Measurements from ENCODE around the gene CTNNBL1. TPM values are rescaled to one million over a fixed set of nuclear protein-coding genes. Genes with fewer than 3 reads are reported as not detected.

CTNNBL1 gene
- total RNA-seq, 1 donor from 2014 or later: 58.0 TPM

DNA sequence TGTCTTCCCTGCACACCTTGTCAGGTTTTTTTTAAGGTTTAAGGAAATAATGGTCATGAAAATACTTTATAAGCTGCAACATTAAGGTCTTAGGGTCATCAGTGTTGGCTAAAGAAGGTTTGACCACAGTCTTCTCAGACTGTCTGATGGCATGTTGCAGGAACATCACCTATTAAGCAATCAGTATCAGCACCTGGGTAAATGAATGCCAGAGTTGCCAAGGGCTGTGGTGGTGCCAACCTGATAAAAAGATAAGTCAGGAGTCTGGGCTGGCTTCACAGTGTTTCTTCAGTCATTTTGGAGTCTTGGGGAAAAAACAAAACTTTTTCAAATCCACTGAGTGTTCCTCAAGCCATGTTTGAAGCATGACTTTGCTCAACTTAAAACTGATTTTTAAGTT, 147.6 kb downstream of the CTNNBL1 start:
- DNase-seq: no peak
- H3K4me1 Mint-ChIP-seq (ENCODE audit: low read depth, unreplicated experiment): peaks cover 11% of the 10 kb centered on the region

DNA sequence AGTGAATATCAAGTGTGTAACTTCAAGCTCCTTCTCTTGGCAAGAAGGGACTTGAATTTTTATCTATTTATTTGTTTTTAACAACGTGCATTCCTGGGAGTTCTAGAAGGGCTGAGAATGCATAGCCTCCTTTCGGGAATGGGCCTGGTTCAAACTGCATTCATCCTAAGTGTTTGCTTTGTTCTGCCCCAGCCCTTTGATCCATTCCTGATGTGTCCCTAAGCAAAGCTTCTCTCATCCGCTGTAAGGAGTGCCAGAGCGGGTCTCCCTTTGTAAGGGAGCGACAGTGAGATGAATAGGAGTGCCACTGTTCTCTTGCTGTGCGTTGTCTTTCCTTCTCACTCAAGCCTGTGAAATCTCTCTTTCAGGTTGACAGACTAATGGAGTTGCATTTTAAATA, 148.1 kb downstream of the CTNNBL1 start:
- TF ChIP-seq, protein P1, sequence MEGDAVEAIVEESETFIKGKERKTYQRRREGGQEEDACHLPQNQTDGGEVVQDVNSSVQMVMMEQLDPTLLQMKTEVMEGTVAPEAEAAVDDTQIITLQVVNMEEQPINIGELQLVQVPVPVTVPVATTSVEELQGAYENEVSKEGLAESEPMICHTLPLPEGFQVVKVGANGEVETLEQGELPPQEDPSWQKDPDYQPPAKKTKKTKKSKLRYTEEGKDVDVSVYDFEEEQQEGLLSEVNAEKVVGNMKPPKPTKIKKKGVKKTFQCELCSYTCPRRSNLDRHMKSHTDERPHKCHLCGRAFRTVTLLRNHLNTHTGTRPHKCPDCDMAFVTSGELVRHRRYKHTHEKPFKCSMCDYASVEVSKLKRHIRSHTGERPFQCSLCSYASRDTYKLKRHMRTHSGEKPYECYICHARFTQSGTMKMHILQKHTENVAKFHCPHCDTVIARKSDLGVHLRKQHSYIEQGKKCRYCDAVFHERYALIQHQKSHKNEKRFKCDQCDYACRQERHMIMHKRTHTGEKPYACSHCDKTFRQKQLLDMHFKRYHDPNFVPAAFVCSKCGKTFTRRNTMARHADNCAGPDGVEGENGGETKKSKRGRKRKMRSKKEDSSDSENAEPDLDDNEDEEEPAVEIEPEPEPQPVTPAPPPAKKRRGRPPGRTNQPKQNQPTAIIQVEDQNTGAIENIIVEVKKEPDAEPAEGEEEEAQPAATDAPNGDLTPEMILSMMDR (IDR thresholded peaks at IDR 0.05; ENCODE audit: partially characterized antibody, unreplicated experiment): no peak
- Mint-ChIP-seq H3K4me3 (ENCODE audit: unreplicated experiment) (no peak overlapping the region), H3K9me3 (ENCODE audit: unreplicated experiment) (no peaks in the 10 kb centered on the region), H3K4me1 (ENCODE audit: low read depth, unreplicated experiment) (peaks cover 16% of the 10 kb centered on the region), H3K27me3 (ENCODE audit: unreplicated experiment) (peaks cover 4% of the 10 kb centered on the region), H3K27ac (ENCODE audit: unreplicated experiment) (no peak overlapping the region), H3K36me3 (ENCODE audit: unreplicated experiment) (peaks cover 4% of the 10 kb centered on the region)
- no peak for DNase-seq

More for the DNA sequence above, 147.6 kb downstream of the CTNNBL1 start:
- TF ChIP-seq, protein P1 (IDR thresholded peaks at IDR 0.05; ENCODE audit: partially characterized antibody, unreplicated experiment): no peak
- no peak overlapping the region for H3K27ac Mint-ChIP-seq (ENCODE audit: unreplicated experiment)
- no peaks in the 10 kb centered on the region for H3K9me3 Mint-ChIP-seq (ENCODE audit: unreplicated experiment)
- peaks cover 4% of the 10 kb centered on the region for H3K36me3 Mint-ChIP-seq (ENCODE audit: unreplicated experiment)
- H3K27me3 Mint-ChIP-seq (ENCODE audit: unreplicated experiment): peaks cover 4% of the 10 kb centered on the region
- no peak overlapping the region for H3K4me3 Mint-ChIP-seq (ENCODE audit: unreplicated experiment)

DNA sequence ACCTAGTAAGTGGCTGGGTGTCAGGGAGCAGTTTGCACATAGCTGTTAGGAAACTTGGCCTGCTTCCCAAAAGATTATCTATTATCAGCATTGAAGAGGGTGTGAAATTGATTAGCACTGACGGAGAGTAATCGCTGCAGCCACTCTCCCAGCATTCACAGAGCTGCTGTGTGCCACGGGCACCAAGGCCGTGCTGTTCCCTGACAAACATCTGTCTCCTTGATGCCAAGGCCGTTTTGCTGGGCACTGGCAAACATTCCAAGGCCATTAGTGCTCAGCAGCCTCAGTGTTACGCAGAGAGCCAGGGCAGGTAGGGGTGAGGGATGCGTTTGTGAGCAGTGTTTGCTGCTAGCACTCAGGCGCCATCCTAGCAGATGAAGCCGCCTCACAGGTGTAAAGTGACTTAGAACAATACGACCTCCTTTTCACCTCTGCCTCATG, 151.4 kb downstream of the CTNNBL1 start:
- no peak for DNase-seq
- peaks cover 5% of the 10 kb centered on the region for H3K27me3 Mint-ChIP-seq (ENCODE audit: unreplicated experiment)
- H3K4me3 Mint-ChIP-seq (ENCODE audit: unreplicated experiment): no peak overlapping the region
- peaks cover 3% of the 10 kb centered on the region for H3K9me3 Mint-ChIP-seq (ENCODE audit: unreplicated experiment)
- no peak overlapping the region for H3K27ac Mint-ChIP-seq (ENCODE audit: unreplicated experiment)
- peaks cover 8% of the 10 kb centered on the region for H3K36me3 Mint-ChIP-seq (ENCODE audit: unreplicated experiment)
- TF ChIP-seq, protein P1 (IDR thresholded peaks at IDR 0.05; ENCODE audit: partially characterized antibody, unreplicated experiment): no peak
- peaks cover 19% of the 10 kb centered on the region for H3K4me1 Mint-ChIP-seq (ENCODE audit: low read depth, unreplicated experiment)

DNA sequence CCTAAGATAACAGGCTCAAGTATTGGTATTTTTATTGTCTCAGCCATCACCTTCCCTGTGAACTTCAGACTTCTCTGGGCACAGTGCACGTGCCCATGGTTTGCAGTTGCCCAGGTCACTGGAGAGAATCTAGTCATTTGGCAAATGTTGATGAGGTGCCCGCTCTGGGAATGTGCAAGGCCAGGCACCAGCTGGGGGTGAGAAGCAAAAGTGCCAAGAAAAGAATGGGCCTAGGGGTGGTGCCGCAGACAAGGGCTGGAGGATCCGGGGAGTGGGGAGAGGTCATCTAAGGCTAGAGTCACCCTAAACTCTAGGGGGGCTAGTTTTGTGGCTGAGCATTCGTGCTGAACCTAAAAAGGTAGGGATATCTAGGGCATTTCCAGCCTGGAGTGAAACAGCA, 152.0 kb downstream of the CTNNBL1 start:
- Mint-ChIP-seq H3K9me3 (ENCODE audit: unreplicated experiment) (peaks cover 3% of the 10 kb centered on the region), H3K27ac (ENCODE audit: unreplicated experiment) (no peak overlapping the region), H3K4me3 (ENCODE audit: unreplicated experiment) (no peak overlapping the region), H3K36me3 (ENCODE audit: unreplicated experiment) (peaks cover 8% of the 10 kb centered on the region), H3K27me3 (ENCODE audit: unreplicated experiment) (peaks cover 5% of the 10 kb centered on the region), H3K4me1 (ENCODE audit: low read depth, unreplicated experiment) (peaks cover 22% of the 10 kb centered on the region)
- TF ChIP-seq, protein P1 (IDR thresholded peaks at IDR 0.05; ENCODE audit: partially characterized antibody, unreplicated experiment): no peak
- no peak for DNase-seq

DNA sequence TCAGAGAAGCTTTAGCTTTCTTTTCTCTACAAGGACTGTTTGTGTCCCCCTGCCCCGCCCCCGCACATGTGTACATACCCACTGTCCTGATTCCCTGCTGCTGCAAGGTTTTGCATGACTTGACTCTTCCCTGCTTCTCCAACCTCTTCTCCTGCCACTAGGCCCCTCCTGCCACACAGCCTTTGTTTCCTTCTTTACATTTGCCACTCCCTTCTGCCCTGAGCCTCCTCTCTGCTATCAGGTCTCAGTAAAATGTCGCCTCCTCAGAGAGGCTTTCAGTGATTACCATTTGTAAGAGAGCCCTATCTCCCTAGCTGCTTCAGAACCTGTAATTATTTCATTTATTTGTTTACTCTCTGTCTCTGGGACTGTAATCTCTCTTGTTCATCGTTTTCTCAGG, 152.7 kb downstream of the CTNNBL1 start:
- peaks cover 5% of the 10 kb centered on the region for H3K27me3 Mint-ChIP-seq (ENCODE audit: unreplicated experiment)
- peak overlapping the region; percentile 69 for H3K27ac Mint-ChIP-seq (ENCODE audit: unreplicated experiment)
- H3K4me1 Mint-ChIP-seq (ENCODE audit: low read depth, unreplicated experiment): peaks cover 22% of the 10 kb centered on the region
- no peak overlapping the region for H3K4me3 Mint-ChIP-seq (ENCODE audit: unreplicated experiment)
- H3K9me3 Mint-ChIP-seq (ENCODE audit: unreplicated experiment): peaks cover 3% of the 10 kb centered on the region
- peaks cover 8% of the 10 kb centered on the region for H3K36me3 Mint-ChIP-seq (ENCODE audit: unreplicated experiment)
- no peak for DNase-seq
- TF ChIP-seq, protein P1 (IDR thresholded peaks at IDR 0.05; ENCODE audit: partially characterized antibody, unreplicated experiment): no peak

Data from glutamatergic neuron (in vitro differentiated cells).